Measurements from ENCODE around the gene MBD1.
"Not testable (repeated sequence)": the region's sequence is repeated elsewhere in the genome, so short reads cannot be mapped to it uniquely, and the experiment has no call there.

MBD1 gene, protein sequence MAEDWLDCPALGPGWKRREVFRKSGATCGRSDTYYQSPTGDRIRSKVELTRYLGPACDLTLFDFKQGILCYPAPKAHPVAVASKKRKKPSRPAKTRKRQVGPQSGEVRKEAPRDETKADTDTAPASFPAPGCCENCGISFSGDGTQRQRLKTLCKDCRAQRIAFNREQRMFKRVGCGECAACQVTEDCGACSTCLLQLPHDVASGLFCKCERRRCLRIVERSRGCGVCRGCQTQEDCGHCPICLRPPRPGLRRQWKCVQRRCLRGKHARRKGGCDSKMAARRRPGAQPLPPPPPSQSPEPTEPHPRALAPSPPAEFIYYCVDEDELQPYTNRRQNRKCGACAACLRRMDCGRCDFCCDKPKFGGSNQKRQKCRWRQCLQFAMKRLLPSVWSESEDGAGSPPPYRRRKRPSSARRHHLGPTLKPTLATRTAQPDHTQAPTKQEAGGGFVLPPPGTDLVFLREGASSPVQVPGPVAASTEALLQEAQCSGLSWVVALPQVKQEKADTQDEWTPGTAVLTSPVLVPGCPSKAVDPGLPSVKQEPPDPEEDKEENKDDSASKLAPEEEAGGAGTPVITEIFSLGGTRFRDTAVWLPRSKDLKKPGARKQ

DNA sequence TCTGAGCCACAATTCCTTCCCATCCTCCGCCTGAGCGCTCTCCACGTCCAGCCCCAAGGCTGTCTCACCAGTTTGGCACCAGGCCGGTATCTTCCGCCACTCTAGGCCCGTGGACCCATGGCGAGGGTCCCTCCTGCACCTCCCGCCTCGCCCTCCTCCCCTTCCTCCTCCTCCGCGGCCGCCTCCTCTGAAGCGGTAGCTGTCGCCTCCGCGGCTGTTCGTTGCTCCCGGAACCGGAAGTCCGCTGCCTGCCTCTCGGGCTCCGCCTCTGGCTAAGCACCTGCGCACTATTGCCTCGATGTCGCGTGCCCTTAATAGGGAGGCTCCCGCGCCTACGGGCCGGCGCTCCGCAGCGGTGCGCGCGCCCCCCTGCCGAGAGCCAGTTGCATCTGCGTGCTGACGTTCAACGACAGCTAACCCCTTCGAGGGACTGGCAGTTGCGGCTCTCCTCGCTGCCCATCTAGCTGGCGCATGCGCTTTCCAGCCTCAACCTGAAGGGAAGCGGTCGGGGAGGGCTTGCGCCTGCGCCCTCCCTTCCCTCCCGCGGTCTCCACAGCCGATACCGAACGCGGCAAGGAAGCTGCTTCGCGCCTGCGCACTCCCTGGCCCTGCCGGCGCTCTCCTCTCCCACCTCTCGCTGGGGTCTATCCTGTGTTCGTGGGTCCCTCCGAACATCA lies at the start of gene MBD1:
Gene MBD1, minus strand, starts transcription at position 229 of the 677 bp plus-strand sequence. CDS start 1,531 bp downstream, outside the sequence.
- DNase-seq (ENCODE audit: low read depth in 2 of 2) = peak; percentile 94 to 95

DNA sequence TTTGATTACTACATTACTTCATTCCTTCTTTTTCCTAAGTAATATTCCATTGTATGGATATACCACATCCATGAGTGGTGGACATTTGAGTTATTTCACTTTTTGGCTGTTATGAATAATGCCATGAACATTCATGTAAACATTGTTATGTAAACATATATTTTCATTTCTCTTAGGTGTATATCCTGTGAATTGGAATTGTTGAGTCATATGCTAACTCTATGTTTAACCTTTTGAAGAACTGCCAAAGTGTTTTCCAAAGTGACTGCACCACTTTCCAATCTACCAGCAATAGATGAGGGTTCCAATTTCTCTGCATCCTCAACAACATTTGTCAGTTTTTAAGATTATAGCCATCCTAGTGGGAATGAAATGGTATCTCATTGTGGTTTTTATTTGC lies 48.9 kb upstream of the MBD1 start:
- no peak for DNase-seq (ENCODE audit: low read depth in 2 of 2)

DNA sequence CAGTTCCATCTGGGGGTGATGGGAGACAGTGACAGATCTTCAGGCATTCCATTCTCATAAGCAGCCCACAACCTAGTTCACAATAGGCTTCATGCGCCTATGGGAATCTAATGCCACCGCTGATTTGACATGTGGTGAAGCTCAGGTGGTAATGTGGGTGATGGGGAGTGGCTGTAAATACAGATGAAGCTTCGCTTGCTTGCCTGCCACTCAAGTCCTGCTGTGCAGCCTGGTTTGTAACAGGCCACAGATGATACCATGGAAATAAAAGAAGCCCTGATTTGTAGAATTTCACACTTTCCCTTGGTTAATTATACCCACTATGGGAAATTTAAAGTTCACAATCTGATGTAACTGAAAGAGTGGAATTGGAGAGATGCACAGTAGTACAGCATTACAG lies 46.7 kb upstream of the MBD1 start:
- DNase-seq (ENCODE audit: low read depth in 2 of 2) = no peak

DNA sequence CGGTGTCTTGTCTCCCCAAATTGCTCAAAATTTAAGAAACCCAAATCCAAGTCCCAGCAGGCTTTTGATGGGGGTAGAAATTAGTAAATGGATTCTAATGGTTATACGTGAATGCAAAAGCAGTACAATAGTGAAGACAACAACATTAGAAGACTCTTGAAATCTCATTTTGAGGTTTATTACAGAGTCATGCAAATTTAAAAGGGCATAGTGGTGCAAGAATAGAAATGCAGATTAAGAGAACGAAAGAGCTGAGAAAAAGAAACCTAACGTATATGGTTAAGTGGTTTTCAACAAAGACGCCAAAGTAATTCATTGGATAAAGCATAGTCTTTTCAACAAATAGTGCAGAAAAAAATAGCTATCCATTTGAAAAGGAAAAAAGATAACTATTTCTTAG lies 39.4 kb upstream of the MBD1 start:
- DNase-seq (ENCODE audit: low read depth in 2 of 2) = no peak

DNA sequence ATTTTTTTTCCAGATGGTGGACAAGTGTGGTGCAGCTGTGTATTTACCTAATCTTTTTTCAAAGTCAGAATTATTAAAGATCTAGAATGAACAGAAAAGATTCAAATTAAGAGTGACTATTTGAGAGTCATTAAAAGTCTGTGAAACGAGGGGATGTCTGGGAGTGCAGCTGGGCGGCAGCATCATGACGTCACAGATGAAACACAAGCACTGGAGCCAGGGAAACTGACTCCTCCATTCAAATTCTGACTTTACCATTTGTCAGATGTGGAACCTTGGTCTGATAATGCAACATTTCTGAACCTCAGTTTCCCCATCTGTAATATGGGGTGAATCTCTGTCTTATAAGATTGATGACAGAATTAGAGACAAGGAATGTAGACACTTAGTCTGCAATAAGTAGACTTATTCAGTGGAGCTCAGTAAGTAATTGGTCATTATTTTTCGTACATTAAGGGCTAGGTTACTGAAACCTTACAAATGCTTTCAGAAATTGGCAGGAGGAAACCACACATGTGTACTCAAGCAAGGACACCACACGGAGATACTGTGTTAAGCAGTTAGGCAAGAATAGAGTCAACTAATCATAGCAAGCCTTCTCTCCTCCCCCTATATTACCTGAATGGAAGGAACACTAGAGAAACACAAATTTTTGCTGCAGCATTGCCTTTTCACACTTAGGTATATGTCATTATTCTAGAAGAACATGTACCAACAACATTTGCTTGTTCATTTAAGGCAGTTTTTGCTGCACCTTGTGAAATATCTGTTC lies 34.0 kb upstream of the MBD1 start:
- DNase-seq (ENCODE audit: low read depth in 2 of 2) = no peak

DNA sequence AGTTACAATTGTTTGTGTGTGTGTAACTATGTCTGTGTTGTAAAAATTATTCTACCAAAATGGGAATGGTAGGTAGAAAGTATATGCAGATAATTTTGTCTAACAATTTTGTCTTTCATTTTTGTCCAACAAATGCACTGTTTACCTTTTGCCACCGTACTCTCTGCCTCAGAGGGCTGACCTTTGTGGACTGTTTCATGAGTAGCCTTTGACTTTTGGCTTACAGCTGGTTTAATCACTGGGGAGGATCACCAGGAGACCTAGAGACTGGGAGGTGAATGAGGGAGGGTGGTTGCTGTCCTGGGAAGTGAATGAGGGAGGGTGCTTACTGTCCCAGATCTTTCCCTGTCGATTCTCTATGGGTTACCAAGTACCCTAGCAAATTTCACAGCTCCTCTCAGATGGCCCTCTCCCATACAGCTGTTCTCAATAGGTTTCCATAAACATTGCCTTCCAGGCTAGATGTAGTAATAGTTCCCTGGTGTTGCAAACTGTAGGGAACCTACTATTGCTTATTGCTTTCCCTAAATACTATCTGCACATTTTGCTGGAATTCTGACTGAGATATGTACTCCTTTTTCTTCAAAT lies 32.6 kb upstream of the MBD1 start:
- no peak for DNase-seq (ENCODE audit: low read depth in 2 of 2)

DNA sequence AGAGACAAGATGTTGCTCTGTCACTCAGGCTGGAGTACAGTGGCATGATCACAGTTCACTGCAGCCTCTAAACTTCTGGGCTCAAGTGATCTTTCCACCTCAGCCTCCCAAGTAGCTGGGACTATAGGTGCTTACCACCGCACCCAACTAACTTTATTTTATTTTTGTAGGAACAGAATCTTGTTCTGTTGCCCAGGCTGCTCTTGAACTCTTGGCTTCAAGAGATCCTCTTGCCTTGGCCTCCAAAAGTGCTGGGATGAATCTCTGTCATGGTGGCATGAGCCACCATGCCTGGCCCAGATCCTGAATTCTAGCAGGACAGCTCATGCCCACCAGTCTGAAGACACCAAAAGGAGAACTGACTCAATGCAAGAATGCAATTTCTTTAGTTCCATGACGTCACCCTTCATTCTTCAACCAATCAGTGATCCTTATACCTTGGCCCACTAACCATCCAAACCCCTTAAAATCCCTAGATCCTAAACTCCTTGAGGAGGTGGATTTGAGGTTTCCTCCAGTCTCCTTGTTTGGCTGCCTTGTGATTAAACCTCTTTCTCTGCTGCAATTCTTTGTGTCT lies 31.8 kb upstream of the MBD1 start:
- no peak for DNase-seq (ENCODE audit: low read depth in 2 of 2)

DNA sequence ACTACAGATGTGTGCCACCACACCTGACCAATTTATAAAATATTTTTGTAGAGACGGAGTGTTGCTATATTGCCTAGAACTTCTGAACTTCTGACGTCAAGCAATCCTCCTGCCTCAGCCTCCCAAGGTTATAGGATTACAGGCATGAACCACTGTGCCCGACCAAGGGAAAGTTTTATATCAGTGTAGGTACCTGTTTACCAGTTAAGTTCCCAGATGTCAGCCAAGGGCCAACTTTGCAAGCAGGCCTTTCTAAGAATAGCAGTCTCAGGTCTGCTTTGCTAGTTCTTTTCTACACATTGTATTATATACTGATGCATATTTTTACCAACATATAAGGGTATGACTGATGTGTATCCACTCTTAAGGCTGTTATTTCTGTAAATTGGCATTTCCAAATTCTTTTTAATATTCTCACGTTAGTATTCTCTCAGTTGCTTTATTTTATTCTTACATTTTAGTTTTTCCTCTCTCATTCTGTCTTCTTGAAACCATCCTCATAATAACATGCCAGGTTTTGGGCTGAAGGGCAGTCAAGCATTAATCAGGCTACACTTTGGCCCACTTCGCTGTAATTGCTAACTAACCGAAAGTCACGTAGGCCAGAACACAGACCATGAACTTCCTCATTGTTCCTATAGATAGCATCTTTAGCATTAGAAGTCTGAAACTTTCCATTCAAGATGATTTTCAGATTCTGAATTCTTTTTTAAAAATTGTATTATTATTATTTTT lies 31.1 kb upstream of the MBD1 start:
- DNase-seq (ENCODE audit: low read depth in 2 of 2) = no peak

DNA sequence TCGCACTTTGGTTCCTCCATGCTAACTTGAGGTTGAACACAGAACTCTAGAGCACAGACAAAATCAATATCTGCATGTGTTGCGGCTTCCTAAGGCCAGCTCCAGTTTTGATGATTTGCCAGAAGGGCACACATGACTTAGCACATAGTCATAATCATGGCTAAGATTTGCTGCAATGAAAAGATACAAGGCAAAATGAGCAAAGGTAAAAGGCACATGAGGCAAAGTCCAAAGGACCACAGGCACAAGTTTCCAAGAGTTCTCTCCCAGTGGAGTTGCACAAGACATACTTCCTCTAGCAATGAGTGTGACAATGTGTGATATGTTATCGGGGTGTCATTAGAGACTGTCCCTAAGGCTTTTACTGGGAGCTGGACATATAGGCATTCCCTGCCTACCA lies 30.3 kb upstream of the MBD1 start:
- DNase-seq (ENCODE audit: low read depth in 2 of 2) = no peak

DNA sequence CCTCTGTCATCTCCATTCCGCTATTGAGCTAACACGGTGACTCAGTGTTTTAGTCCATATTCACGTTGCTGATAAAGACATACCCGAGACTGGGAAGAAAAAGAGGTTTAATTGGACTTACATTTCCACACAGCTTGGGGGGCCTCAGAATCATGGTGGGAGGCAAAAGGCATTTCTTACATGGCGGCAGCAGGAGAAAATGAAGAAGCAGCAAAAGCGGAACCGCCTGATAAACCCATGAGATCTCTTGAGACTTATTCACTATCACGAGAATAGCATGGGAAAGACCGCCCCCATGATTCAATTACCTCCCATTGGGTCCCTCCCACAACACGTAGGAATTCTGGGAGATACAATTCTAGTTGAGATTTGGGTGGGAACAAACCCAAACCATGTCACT lies 28.8 kb upstream of the MBD1 start:
- no peak for DNase-seq (ENCODE audit: low read depth in 2 of 2)

DNA sequence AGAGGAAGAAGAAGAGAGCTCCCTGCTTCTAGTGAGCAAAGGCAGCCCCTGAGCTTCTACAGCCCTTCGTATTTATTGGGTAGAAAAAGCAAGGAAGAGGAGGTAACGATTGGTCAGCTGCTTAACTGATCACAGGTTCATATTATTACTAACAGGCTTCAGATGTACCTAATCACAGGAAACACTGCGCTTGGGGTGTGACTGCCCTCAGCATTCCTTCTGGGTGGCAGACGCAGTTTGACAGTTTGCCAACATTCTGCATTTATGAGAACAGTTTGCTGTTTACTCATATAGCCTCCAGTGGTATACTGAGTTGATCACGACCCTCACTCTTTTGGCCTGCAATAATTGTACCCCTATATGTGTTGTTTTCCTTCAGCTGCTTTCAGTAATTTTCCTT lies 27.5 kb upstream of the MBD1 start:
- DNase-seq (ENCODE audit: low read depth in 2 of 2) = not testable (repeated sequence)

DNA sequence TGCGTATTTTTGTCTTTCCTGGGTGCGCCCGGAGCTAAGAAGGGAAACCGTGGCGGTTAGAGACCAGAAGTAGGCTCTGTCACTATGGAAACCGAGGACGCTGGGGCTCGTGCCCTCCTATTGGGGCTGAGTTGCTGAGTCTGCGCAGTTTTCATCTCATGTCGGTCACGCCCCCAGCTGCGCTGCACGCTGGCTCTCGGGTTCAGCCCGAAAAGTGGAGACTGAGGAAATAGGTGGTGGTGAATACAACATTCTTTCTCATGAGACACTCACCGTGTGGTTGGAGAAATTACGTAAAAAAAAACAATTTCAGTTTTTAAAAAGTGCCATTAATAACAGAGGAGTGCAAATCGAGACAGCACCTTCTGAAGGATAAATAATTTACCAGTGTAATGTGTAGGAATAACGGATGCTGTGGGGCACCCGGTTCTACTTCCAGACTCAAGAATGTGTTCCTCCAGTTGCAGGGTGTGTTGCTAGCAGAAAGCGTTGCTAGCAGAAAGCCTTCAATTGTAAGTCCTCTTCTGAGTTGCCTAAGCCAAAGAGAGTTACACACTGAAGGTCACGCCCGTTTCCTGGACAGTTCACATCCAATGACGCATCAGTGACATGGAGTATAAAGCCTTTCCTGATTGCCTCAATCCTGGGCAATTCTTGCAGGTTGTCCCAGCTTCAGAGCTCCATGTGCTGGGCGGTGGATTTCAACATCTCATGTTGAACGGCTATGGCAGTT lies 26.6 kb upstream of the MBD1 start:
- DNase-seq (ENCODE audit: low read depth in 2 of 2) = peak; percentile 64 to 88

DNA sequence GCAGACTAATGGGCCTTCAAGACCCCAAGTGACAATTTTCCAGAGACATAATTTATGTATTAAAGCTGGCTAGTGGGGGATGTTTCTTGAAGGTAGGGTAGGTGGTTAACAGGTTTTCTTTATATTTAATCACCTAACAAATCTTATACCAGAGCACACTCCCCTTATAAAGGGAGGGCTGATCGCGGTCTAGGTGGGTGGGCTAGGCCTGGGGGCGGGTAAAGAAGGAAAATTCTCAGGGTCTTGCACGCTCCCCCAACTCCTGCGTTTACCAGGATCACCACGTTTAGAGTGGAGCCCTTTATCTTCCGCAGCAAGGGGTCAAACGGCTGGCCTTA lies 26.0 kb upstream of the MBD1 start:
- no peak for DNase-seq (ENCODE audit: low read depth in 2 of 2)

DNA sequence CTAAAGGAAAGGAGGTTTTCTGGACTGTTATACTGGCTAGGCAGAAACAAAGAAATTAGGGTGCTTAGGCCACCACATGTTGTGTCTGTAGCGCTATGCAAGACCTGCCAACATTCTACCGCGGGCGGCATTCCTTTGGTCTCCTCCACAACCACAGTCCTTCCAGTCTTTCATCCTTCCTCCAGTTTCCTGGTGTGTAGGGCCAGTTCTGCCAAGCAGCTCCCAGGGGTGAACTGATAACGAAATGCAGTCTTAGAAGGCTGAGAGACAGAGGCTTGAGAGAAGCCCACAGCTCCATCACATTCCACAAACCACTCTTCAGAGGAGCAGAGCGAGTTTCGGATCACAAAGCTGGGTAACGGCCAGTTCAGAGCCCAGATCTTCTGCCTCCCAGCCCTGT lies 25.6 kb upstream of the MBD1 start:
- no peak for DNase-seq (ENCODE audit: low read depth in 2 of 2)

DNA sequence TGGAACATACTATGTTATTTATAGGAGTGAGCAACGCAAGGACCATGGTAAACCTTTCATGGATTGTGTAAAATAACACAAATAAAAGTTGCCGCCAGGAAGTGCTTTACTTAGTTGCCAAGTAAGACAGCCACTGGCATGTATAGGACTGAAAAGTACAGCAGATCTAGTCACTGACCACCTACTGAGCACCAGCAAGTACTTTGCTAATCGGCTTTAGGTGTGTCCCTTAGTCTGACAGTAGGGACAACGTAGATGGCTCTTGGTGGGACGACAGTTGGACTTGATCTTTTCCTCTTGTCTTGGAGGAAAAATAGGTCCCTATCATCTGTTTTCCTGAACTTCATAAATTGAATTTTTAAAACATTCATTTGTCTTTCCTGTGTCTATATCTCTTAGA lies 19.8 kb upstream of the MBD1 start:
- DNase-seq (ENCODE audit: low read depth in 2 of 2) = no peak

DNA sequence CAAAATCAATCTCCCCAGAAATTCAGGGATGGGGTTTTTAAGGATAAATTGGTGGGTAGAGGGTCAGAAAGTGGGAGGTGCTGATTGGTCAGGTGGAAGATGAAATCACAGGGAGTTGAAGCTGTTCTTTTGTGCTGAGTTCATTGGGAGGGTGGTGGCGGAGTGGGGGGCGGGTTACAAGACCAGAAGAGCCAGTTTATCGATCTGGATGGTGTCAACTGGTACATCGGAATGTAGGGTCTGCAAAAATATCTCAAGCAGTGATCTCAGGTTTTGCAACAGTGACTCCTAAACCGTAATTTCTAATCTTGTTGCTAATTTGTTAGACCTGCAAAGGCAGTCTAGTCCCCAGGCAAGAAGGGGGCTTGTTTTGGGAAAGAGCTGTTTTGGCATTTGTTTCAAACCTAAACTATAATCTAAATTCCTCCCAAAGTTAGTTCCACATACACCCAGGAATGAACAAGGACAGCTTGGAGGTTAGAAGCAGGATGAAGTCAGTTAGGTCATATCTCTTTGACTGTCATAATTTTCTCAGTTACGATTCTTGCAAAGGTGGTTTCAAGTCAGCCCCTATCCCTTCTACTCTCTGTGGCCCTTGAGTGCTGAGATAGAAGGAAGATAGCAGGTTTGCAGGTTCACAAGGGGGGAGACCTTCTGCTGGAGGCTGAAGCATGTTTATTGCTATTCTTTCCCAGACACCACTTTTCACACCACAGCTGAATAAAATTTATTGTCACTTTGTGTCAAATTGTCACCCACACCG lies 18.5 kb upstream of the MBD1 start:
- DNase-seq (ENCODE audit: low read depth in 2 of 2) = no peak

DNA sequence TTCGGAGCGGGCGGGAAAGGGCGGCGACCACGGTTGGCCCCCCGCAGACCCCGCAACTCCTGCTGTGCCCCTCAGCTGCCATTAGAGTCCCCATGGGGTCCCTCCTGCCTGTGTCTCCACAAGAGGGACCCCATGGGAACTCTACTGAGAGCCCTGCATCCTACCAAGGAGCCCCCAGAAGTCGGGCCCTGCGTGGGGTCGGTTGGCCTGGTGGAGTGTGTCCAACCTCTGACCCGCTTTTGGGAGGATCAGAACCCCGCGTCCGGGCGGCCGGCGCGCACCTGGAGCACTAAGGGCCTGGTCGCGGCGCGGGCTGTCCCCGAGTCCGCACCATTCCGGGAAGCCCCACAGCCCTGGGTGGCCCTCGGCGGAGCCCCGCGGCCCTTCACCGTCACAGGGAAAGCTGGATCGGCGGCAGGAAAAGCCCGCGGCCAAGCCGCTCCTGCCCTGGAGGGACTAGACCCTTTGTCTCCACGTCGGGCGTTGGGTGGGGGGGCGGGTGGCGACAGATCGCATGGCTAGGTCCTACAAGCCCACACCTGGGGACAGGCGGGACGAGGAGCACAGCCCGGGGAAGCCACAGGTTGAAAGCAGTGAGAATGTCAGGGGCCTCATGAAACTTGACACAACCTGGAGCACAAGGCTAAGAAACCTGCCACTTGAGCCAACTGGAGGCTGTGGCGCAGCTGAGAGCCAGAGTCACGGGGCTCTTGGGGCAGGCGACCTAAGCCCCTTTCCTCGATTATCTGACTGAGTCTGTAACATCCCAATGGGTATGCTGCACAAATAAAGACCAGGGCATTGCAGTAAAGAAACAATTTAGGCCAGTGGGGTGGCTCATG lies 17.3 kb upstream of the MBD1 start:
- DNase-seq (ENCODE audit: low read depth in 2 of 2) = no peak

DNA sequence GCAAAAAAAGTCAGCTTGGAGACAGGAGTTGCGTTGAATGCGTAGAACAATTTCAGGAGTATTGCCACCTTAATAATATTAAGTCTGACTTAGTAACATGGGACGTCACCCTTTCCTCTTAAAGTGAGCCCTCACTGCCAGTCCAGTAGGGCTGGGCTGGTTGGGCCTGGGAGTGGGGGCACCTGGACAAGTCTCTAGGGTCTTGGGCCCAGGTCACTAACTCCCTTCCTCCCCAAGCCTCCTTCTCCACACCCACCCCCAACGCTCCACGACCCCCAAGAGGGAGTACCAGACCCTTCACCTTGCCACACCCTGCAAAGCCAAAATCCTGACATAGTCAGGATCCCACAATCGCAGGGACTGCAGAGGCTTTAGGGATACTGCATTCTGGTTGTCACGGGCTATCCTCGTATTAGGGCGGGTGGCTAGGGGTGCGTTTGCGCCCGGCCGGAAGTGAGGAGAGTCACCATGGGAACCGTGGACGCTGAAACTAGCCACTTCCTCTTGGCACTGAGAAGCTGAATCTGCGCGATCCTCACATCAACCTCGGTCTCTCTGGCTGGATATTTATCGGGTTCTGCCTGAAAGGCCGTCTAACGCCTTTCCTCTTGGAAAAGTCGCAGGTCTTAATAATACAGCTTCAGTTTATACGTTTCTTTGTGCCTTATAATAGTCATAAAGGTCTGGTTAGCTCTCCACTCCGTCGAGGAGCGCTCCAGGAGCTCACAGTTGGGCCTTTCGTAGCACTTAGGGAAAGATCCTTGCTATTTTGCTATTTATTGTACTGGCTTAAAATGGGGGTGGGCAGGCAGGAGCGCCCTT lies 16.5 kb upstream of the MBD1 start:
- no peak for DNase-seq (ENCODE audit: low read depth in 2 of 2)

All from stimulated activated CD8-positive, alpha-beta memory T cell treated with anti-CD3 and anti-CD28 coated beads, Interleukin-15, amount 100 ng/mL, for 4 hours (primary cell).